Neural progenitor cell (in vitro differentiated cells): ENCODE data around the gene FER. TPM values are rescaled to one million over a fixed set of nuclear protein-coding genes. Genes with fewer than 3 reads are reported as not detected.

Source experiments
- DNase-seq: peaks from one replicate; pipeline ENCODE4 v3.0.0-alpha.2; 2016; ENCODE audit warnings: low spot score
- H2AFZ ChIP-seq: fragments of 200-600 bp; sonication (generic); replicated peaks from 2 replicates; pipeline ENCODE4 v1.6.1; 2016; ENCODE audit warnings: antibody characterized with exemption
- H3F3A ChIP-seq: fragments of 200-600 bp; sonication (generic); 2 replicates; pipeline ENCODE4 v1.6.1; 2016; ENCODE audit warnings: antibody characterized with exemption, low read depth
- H3K27ac ChIP-seq: fragments of 200-600 bp; sonication (generic); 2 replicates; pipeline ENCODE4 v1.5.1; 2016; ENCODE audit warnings: mild to moderate bottlenecking
- H3K27me3 ChIP-seq: fragments of 200-600 bp; sonication (generic); 2 replicates; pipeline ENCODE4 v1.6.1; 2016; ENCODE audit warnings: mild to moderate bottlenecking, moderate library complexity
- H3K36me3 ChIP-seq: fragments of 200-600 bp; sonication (generic); 2 replicates; pipeline ENCODE4 v1.5.1; 2016
- H3K4me1 ChIP-seq: fragments of 200-600 bp; sonication (generic); 2 replicates; pipeline ENCODE4 v1.6.1; 2016; ENCODE audit warnings: mixed run types
- H3K4me2 ChIP-seq: fragments of 200-600 bp; sonication (generic); 2 replicates; pipeline ENCODE4 v1.6.1; 2016
- H3K4me3 ChIP-seq: fragments of 200-600 bp; sonication (generic); 2 replicates; pipeline ENCODE4 v1.5.1; 2016
- H3K79me2 ChIP-seq: fragments of 200-600 bp; sonication (generic); 2 replicates; pipeline ENCODE4 v1.6.1; 2016; ENCODE audit warnings: low read depth
- H3K9ac ChIP-seq: fragments of 200-600 bp; sonication (generic); 2 replicates; pipeline ENCODE4 v1.6.1; 2016
- H3K9me3 ChIP-seq: fragments of 200-600 bp; sonication (generic); 2 replicates; pipeline ENCODE4 v1.5.1; 2016; ENCODE audit warnings: low read depth
- H4K20me1 ChIP-seq: fragments of 200-600 bp; sonication (generic); 2 replicates; pipeline ENCODE4 v1.6.1; 2016; ENCODE audit warnings: low read depth
- H3K27ac Mint-ChIP-seq: 3 replicates; pipeline ENCODE4 v1.8.0; 2021; ENCODE audit warnings: mixed read lengths
- H3K27me3 Mint-ChIP-seq: 2 replicates; pipeline ENCODE4 v1.8.0; 2022; ENCODE audit warnings: low read depth, mild to moderate bottlenecking, inconsistent platforms, moderate library complexity, mixed read lengths; ENCODE audit not compliant: insufficient read depth
- H3K36me3 Mint-ChIP-seq: 3 replicates; pipeline ENCODE4 v1.8.0; 2021; ENCODE audit warnings: mixed read lengths
- H3K4me1 Mint-ChIP-seq: 3 replicates; pipeline ENCODE4 v1.8.0; 2021; ENCODE audit warnings: mixed read lengths
- H3K4me3 Mint-ChIP-seq: 3 replicates; pipeline ENCODE4 v1.8.0; 2021; ENCODE audit warnings: mild to moderate bottlenecking, moderate library complexity, mixed read lengths
- H3K9me3 Mint-ChIP-seq: 3 replicates; pipeline ENCODE4 v1.8.0; 2020; ENCODE audit warnings: mixed read lengths
- CTCF ChIP-seq: fragments of 200-600 bp; sonication (generic); IDR thresholded peaks from 2 replicates; pipeline ENCODE4 v1.5.1; 2017; ENCODE audit warnings: antibody characterized with exemption, mild to moderate bottlenecking
- EZH2 ChIP-seq: fragments of 200-600 bp; sonication (generic); IDR thresholded peaks from 2 replicates; pipeline ENCODE4 v1.6.1; 2017; ENCODE audit warnings: antibody characterized with exemption, mild to moderate bottlenecking, moderate library complexity
- EZH2phosphoT487 ChIP-seq: fragments of 200-600 bp; sonication (generic); IDR thresholded peaks from 2 replicates; pipeline ENCODE4 v1.6.1; 2017; ENCODE audit warnings: antibody characterized with exemption
- total RNA-seq: library from RNA; depleted of rRNA; stranded (reverse); fragments of >200 nt; gene quantifications from 2 replicates; pipeline ENCODE4 v1.2.3, GENCODE V29; 2015; ENCODE audit warnings: low replicate concordance

Gene FER
- total RNA-seq, 1 donor from 2014 or later, result 25.0 TPM

GRCh38 chr5:109218818-109219217, 471.1 kb downstream of the FER start:
- H3K9me3 ChIP-seq, result no peaks in the 10 kb centered on the region
- H3K4me2 ChIP-seq, result no peak overlapping the region
- no peak overlapping the region for H3K27ac ChIP-seq
- Mint-ChIP-seq H3K9me3 (peaks cover 5% of the 10 kb centered on the region), H3K4me1 (peaks cover 4% of the 10 kb centered on the region), H3K27me3 (no peaks in the 10 kb centered on the region), H3K27ac (no peak overlapping the region), H3K36me3 (no peaks in the 10 kb centered on the region), H3K4me3 (no peak overlapping the region)
- H3K4me3 ChIP-seq, result no peak overlapping the region
- H2AFZ ChIP-seq, result no peak overlapping the region
- H4K20me1 ChIP-seq, result no peaks in the 10 kb centered on the region
- no peaks in the 10 kb centered on the region for H3F3A ChIP-seq
- no peak for DNase-seq
- no peaks in the 10 kb centered on the region for H3K79me2 ChIP-seq
- TF ChIP-seq EZH2, result no peak
- no peak for TF ChIP-seq EZH2phosphoT487
- no peak for TF ChIP-seq CTCF
- peaks cover 6% of the 10 kb centered on the region for H3K4me1 ChIP-seq
- no peaks in the 10 kb centered on the region for H3K27me3 ChIP-seq
- no peak overlapping the region for H3K9ac ChIP-seq
- no peaks in the 10 kb centered on the region for H3K36me3 ChIP-seq

- Mint-ChIP-seq H3K36me3 (no peaks in the 10 kb centered on the region), H3K9me3 (no peaks in the 10 kb centered on the region), H3K27ac (no peak overlapping the region), H3K4me3 (no peak overlapping the region), H3K4me1 (peaks cover 4% of the 10 kb centered on the region), H3K27me3 (peaks cover 2% of the 10 kb centered on the region)
- H3K4me2 ChIP-seq, result no peak overlapping the region
- no peak overlapping the region for H3K4me3 ChIP-seq
- no peaks in the 10 kb centered on the region for H3K36me3 ChIP-seq
- H3K27me3 ChIP-seq, result no peaks in the 10 kb centered on the region
- H3F3A ChIP-seq, result no peaks in the 10 kb centered on the region
- peak overlapping the region; percentile 36 for H2AFZ ChIP-seq
- peaks cover 6% of the 10 kb centered on the region for H3K4me1 ChIP-seq
- H3K9me3 ChIP-seq, result no peaks in the 10 kb centered on the region
- TF ChIP-seq CTCF (peak; percentile 30), EZH2 (no peak)
- H3K79me2 ChIP-seq, result no peaks in the 10 kb centered on the region
- H3K27ac ChIP-seq, result no peak overlapping the region
- H3K9ac ChIP-seq, result no peak overlapping the region
- no peaks in the 10 kb centered on the region for H4K20me1 ChIP-seq
- DNase-seq, result peak; percentile 44
Observed at GRCh38 chr5:109223531-109223930, 475.8 kb downstream of the FER start.

DNA sequence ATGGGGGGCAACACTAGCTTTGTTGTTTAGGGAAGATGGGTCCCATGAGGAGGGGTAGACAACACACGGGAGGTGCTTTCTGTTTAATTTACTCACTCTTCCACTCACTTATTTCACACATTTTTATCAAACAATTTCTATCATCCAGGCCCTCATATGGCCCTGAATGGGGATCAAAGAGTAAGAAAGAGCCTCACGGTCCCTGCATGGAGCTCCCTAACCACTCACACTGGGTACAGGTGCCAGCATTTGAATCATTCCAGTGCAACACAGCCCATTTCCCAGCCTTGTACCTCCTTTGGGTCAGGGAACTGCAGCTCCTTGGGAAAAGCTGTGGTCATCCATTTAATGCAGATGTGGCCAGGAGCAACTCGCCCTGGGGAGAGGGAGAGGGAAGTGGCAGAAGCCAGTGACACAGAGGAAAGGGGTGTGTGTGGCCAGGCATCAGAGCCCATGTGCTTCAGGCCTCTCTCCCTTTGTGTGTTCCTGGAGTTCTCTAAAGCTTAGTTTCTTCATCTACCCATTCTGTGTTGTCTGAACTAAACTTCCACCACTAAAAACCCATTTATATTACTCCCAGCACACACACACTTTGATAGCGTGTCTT, 476.7 kb downstream of the FER start:
- Histone ChIP-seq H3K27ac (no peak overlapping the region), H3K9me3 (no peaks in the 10 kb centered on the region), H3K27me3 (no peaks in the 10 kb centered on the region), H4K20me1 (no peaks in the 10 kb centered on the region), H2AFZ (peak overlapping the region; percentile 55), H3K4me1 (peaks cover 6% of the 10 kb centered on the region), H3K4me2 (no peak overlapping the region), H3K36me3 (no peaks in the 10 kb centered on the region), H3F3A (no peaks in the 10 kb centered on the region), H3K79me2 (no peaks in the 10 kb centered on the region), H3K4me3 (no peak overlapping the region), H3K9ac (no peak overlapping the region)
- Mint-ChIP-seq H3K27me3 (peaks cover 2% of the 10 kb centered on the region), H3K36me3 (no peaks in the 10 kb centered on the region), H3K9me3 (no peaks in the 10 kb centered on the region), H3K4me1 (peaks cover 4% of the 10 kb centered on the region), H3K27ac (no peak overlapping the region), H3K4me3 (no peak overlapping the region)
- no peak for TF ChIP-seq EZH2phosphoT487
- no peak for TF ChIP-seq CTCF
- DNase-seq, result no peak
